Measurements from ENCODE around the gene ME2.

The ME2 gene

GRCh38 chr18:50961974-50962373 lies 83.1 kb downstream of the ME2 start:
- no peak for TF ChIP-seq FOXP2 (optimal IDR thresholded peaks at IDR 0.05; ENCODE audit: borderline replicate concordance, extremely low read depth, extremely low read length, insufficient read depth)
- TF ChIP-seq REST (IDR thresholded peaks at IDR 0.05; ENCODE audit: insufficient read depth in 1 of 2, low read depth in 2 of 2, low read length in 2 of 2): no peak
- TF ChIP-seq SIN3A (IDR thresholded peaks at IDR 0.05; ENCODE audit: borderline replicate concordance, insufficient read depth, low read length): no peak
- TF ChIP-seq TAF1 (IDR thresholded peaks at IDR 0.05; ENCODE audit: borderline replicate concordance, insufficient read depth, low read length): no peak
- TF ChIP-seq POLR2AphosphoS5 (IDR thresholded peaks at IDR 0.05; ENCODE audit: low read depth, low read length): no peak

- TF ChIP-seq SIN3A (IDR thresholded peaks at IDR 0.05; ENCODE audit: borderline replicate concordance, insufficient read depth, low read length) (no peak), POLR2AphosphoS5 (IDR thresholded peaks at IDR 0.05; ENCODE audit: low read depth, low read length) (peak; percentile 87), REST (IDR thresholded peaks at IDR 0.05; ENCODE audit: insufficient read depth in 1 of 2, low read depth in 2 of 2, low read length in 2 of 2) (no peak; a peak in 1 of 4 replicates), FOXP2 (optimal IDR thresholded peaks at IDR 0.05; ENCODE audit: borderline replicate concordance, extremely low read depth, extremely low read length, insufficient read depth) (no peak), TAF1 (IDR thresholded peaks at IDR 0.05; ENCODE audit: borderline replicate concordance, insufficient read depth, low read length) (peak; percentile 93)
Observed at GRCh38 chr18:50967714-50968661, 89.1 kb downstream of the ME2 start, which contains the start of gene ELAC1. ELAC1 (plus strand) TSS chr18:50968040; CDS start chr18:50974405, 6,365 bp downstream.

DNA sequence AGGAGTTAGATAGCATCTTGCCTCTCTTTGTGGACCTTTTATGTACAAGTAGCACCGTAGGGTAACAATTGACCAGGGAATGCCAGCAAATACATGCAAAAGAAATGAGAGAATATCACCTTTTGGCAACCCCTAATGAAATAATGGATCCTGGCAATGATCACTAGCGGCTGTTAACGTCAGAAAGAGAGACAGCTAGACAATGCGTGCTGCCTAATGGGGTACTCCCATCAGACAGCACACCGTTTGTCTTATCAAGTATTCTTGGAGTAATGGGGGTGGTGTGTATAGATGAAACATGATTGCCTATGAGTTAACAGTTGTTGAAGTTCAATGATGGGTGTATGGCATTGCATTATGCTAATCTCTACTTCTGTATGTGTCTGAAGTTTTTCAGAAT lies 90.5 kb downstream of the ME2 start:
- TF ChIP-seq TAF1 (IDR thresholded peaks at IDR 0.05; ENCODE audit: borderline replicate concordance, insufficient read depth, low read length) (no peak), REST (IDR thresholded peaks at IDR 0.05; ENCODE audit: insufficient read depth in 1 of 2, low read depth in 2 of 2, low read length in 2 of 2) (no peak), FOXP2 (optimal IDR thresholded peaks at IDR 0.05; ENCODE audit: borderline replicate concordance, extremely low read depth, extremely low read length, insufficient read depth) (no peak), POLR2AphosphoS5 (IDR thresholded peaks at IDR 0.05; ENCODE audit: low read depth, low read length) (no peak), SIN3A (IDR thresholded peaks at IDR 0.05; ENCODE audit: borderline replicate concordance, insufficient read depth, low read length) (no peak)

DNA sequence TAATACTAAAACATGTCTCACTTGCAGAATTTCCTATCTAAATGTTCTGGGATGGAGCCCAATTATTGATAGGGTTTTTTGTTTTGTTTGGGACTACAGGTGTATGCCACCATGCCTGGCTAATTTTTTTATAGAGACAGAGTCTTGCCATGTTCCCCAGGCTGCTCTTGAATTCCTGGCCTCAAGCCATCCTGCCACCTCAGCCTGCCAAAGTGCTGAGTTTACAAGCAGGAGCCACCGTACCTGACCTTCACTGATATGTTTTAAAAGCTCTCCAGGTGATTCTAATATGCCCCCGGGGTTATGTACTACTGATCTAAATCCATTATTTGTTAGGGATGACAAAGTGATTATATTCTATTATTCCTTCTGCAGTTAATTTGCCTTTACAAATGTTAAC lies 91.1 kb downstream of the ME2 start:
- TF ChIP-seq TAF1 (IDR thresholded peaks at IDR 0.05; ENCODE audit: borderline replicate concordance, insufficient read depth, low read length): no peak
- no peak for TF ChIP-seq FOXP2 (optimal IDR thresholded peaks at IDR 0.05; ENCODE audit: borderline replicate concordance, extremely low read depth, extremely low read length, insufficient read depth)
- no peak for TF ChIP-seq POLR2AphosphoS5 (IDR thresholded peaks at IDR 0.05; ENCODE audit: low read depth, low read length)
- TF ChIP-seq SIN3A (IDR thresholded peaks at IDR 0.05; ENCODE audit: borderline replicate concordance, insufficient read depth, low read length): no peak
- TF ChIP-seq REST (IDR thresholded peaks at IDR 0.05; ENCODE audit: insufficient read depth in 1 of 2, low read depth in 2 of 2, low read length in 2 of 2): no peak
